NB4 (cell line): ENCODE measurements around the gene DMTF1.

ENCODE experiments used
- DNase-seq: peaks from one replicate; pipeline ENCODE4 v3.0.0; 2010; ENCODE audit warnings: low read depth
- H3K4me3 ChIP-seq: one replicate; pipeline ENCODE4 v1.5.1; 2011; ENCODE audit warnings: mild to moderate bottlenecking, low read depth, low read length, moderate library complexity
- CTCF ChIP-seq: IDR thresholded peaks from one replicate; pipeline ENCODE4 v1.5.1; 2012; ENCODE audit warnings: low read depth, low read length
- MAX ChIP-seq: IDR thresholded peaks from 2 replicates; pipeline ENCODE4 v1.6.1; 2011; ENCODE audit warnings: low read depth, low read length
- MYC ChIP-seq: IDR thresholded peaks from 2 replicates; pipeline ENCODE4 v1.6.1; 2011; ENCODE audit warnings: low read depth, low read length
- POLR2A ChIP-seq: IDR thresholded peaks from 2 replicates; pipeline ENCODE4 v1.6.1; 2011; ENCODE audit warnings: mild to moderate bottlenecking; ENCODE audit not compliant: insufficient read length; ENCODE audit errors: extremely low read depth

The DMTF1 gene

GRCh38 chr7:87155788-87156187 lies 3.5 kb downstream of the DMTF1 start:
- no peak for TF ChIP-seq POLR2A
- no peak for TF ChIP-seq MYC
- no peak for TF ChIP-seq MAX
- TF ChIP-seq CTCF, result no peak
- DNase-seq, result no peak
- peak overlapping the region; percentile 33 for H3K4me3 ChIP-seq

GRCh38 chr7:87156709-87157108 lies 4.5 kb downstream of the DMTF1 start:
- no peak for TF ChIP-seq MAX
- no peak for TF ChIP-seq MYC
- TF ChIP-seq POLR2A, result no peak
- no peak for TF ChIP-seq CTCF
- no peak for DNase-seq
- H3K4me3 ChIP-seq, result peak overlapping the region; percentile 33

- DNase-seq, result no peak
- H3K4me3 ChIP-seq, result no peak overlapping the region
- TF ChIP-seq POLR2A, result no peak
- no peak for TF ChIP-seq CTCF
- no peak for TF ChIP-seq MYC
- no peak for TF ChIP-seq MAX
Measured at GRCh38 chr7:87159538-87159937, 7.3 kb downstream of the DMTF1 start.

GRCh38 chr7:87164433-87164832 lies 12.2 kb downstream of the DMTF1 start:
- no peak overlapping the region for H3K4me3 ChIP-seq
- DNase-seq, result no peak
- TF ChIP-seq MYC, result no peak
- TF ChIP-seq POLR2A, result no peak
- TF ChIP-seq MAX, result no peak
- TF ChIP-seq CTCF, result no peak

- no peak for DNase-seq
- H3K4me3 ChIP-seq, result no peak overlapping the region
- TF ChIP-seq CTCF (no peak), MYC (no peak), MAX (no peak), POLR2A (no peak)
Measured at GRCh38 chr7:87170828-87171227, 18.6 kb downstream of the DMTF1 start.

GRCh38 chr7:87171282-87171934 lies 19.2 kb downstream of the DMTF1 start:
- TF ChIP-seq POLR2A, result no peak
- no peak for TF ChIP-seq CTCF
- TF ChIP-seq MYC, result no peak
- no peak for TF ChIP-seq MAX
- no peak overlapping the region for H3K4me3 ChIP-seq
- DNase-seq, result no peak
